Stimulated activated CD4-positive, alpha-beta T cell treated with anti-CD3 and anti-CD28 coated beads, Interleukin-4, amount 100 ng/mL, for 48 hours (primary cell): ENCODE measurements around the gene TMEM86A.
"Not testable (repeated sequence)": the region's sequence is repeated elsewhere in the genome, so short reads cannot be mapped to it uniquely, and the experiment has no call there.

Experiments used
- DNase-seq, 2 donors: peaks; one replicate each; pipeline ENCODE4 v3.0.0-alpha.2; 2020; ENCODE audit warnings: low read depth in 2 of 2

Gene TMEM86A

GRCh38 chr11:18698341-18699268 is at the start of gene TMEM86A:
Gene TMEM86A (plus strand): TSS chr11:18698779. CDS start chr11:18698887, 108 bp downstream.
- peak; percentile 82 to 90 for DNase-seq

- DNase-seq: no peak
Observed at GRCh38 chr11:18650353-18650752, 48.2 kb upstream of the TMEM86A start.

GRCh38 chr11:18650859-18651557 is 47.6 kb upstream of the TMEM86A start:
- DNase-seq: peak; percentile 20 to 36

- DNase-seq: no peak
Observed at GRCh38 chr11:18657673-18658072, 40.9 kb upstream of the TMEM86A start.

- not testable (repeated sequence) for DNase-seq
Observed at GRCh38 chr11:18665353-18665872, 33.2 kb upstream of the TMEM86A start.

- DNase-seq: no peak
Observed at GRCh38 chr11:18668131-18668530, 30.4 kb upstream of the TMEM86A start.

- DNase-seq: no peak
Observed at GRCh38 chr11:18669219-18669596, 29.4 kb upstream of the TMEM86A start.

GRCh38 chr11:18669711-18670110 is 28.9 kb upstream of the TMEM86A start:
- no peak for DNase-seq

- DNase-seq: no peak
Observed at GRCh38 chr11:18671246-18671645, 27.3 kb upstream of the TMEM86A start.

GRCh38 chr11:18672209-18672608 is 26.4 kb upstream of the TMEM86A start:
- DNase-seq: not testable (repeated sequence)

- no peak for DNase-seq
Observed at GRCh38 chr11:18676803-18677202, 21.8 kb upstream of the TMEM86A start.

- no peak for DNase-seq
Observed at GRCh38 chr11:18677560-18677959, 21.0 kb upstream of the TMEM86A start.

GRCh38 chr11:18681949-18682348 is 16.6 kb upstream of the TMEM86A start:
- DNase-seq: not testable (repeated sequence)

GRCh38 chr11:18682466-18682865 is 16.1 kb upstream of the TMEM86A start:
- no peak for DNase-seq

- no peak for DNase-seq
Observed at GRCh38 chr11:18684267-18684666, 14.3 kb upstream of the TMEM86A start.

- not testable (repeated sequence) for DNase-seq
Observed at GRCh38 chr11:18691467-18692140, 7.0 kb upstream of the TMEM86A start.

GRCh38 chr11:18692941-18693760 is 5.4 kb upstream of the TMEM86A start:
- no peak for DNase-seq

- DNase-seq: no peak
Observed at GRCh38 chr11:18696638-18697225, 1.8 kb upstream of the TMEM86A start.

GRCh38 chr11:18697576-18697975 is 1.0 kb upstream of the TMEM86A start:
- DNase-seq: no peak

GRCh38 chr11:18699269-18699596 is 654 bp downstream of the TMEM86A start:
- no peak for DNase-seq

- DNase-seq: no peak
Observed at GRCh38 chr11:18699848-18700261, 1.3 kb downstream of the TMEM86A start.
